KMS-11 (cell line): ENCODE results near the gene EFNB2.

Source experiments
- H2AFZ ChIP-seq: fragments of 200-600 bp; sonication (generic); 2 replicates; pipeline ENCODE4 v1.6.1; 2016; ENCODE audit warnings: antibody characterized with exemption, mixed run types, low read depth
- H3K27ac ChIP-seq: fragments of 200-600 bp; sonication (generic); 2 replicates; pipeline ENCODE4 v1.6.1; 2016; ENCODE audit warnings: mild to moderate bottlenecking, mixed run types
- H3K27me3 ChIP-seq: fragments of 200-600 bp; sonication (generic); 2 replicates; pipeline ENCODE4 v1.6.1; 2017; ENCODE audit warnings: mild to moderate bottlenecking, low read depth, mixed run types, moderate library complexity; ENCODE audit not compliant: insufficient read depth
- H3K36me3 ChIP-seq: fragments of 200-600 bp; sonication (generic); 2 replicates; pipeline ENCODE4 v1.6.1; 2017; ENCODE audit warnings: mild to moderate bottlenecking, mixed run types; ENCODE audit not compliant: insufficient read depth
- H3K4me1 ChIP-seq: fragments of 200-600 bp; sonication (generic); 2 replicates; pipeline ENCODE4 v1.6.1; 2016; ENCODE audit warnings: mild to moderate bottlenecking, low read depth, mixed run types; ENCODE audit not compliant: poor library complexity, severe bottlenecking
- H3K4me2 ChIP-seq: fragments of 200-600 bp; sonication (generic); 2 replicates; pipeline ENCODE4 v1.7.0; 2016; ENCODE audit warnings: mild to moderate bottlenecking, mixed run types
- H3K4me3 ChIP-seq: fragments of 200-600 bp; sonication (generic); IDR thresholded peaks from 2 replicates; pipeline ENCODE4 v1.6.1; 2017; ENCODE audit warnings: low read depth, low read length, mixed read lengths; ENCODE audit not compliant: insufficient read depth
- H3K79me2 ChIP-seq: fragments of 200-600 bp; sonication (generic); 2 replicates; pipeline ENCODE4 v1.6.1; 2016; ENCODE audit warnings: low read depth, mixed run types; ENCODE audit not compliant: insufficient read depth
- H3K9ac ChIP-seq: fragments of 200-600 bp; sonication (generic); 2 replicates; pipeline ENCODE4 v1.6.1; 2016; ENCODE audit warnings: mild to moderate bottlenecking, mixed run types
- H4K20me1 ChIP-seq: fragments of 200-600 bp; sonication (generic); 2 replicates; pipeline ENCODE4 v1.6.1; 2016; ENCODE audit warnings: mild to moderate bottlenecking, mixed run types; ENCODE audit not compliant: insufficient read depth
- CTCF ChIP-seq: fragments of 200-600 bp; sonication (generic); conservative IDR thresholded peaks from 2 replicates; pipeline ENCODE4 v1.6.1; 2017; ENCODE audit warnings: low read depth, mild to moderate bottlenecking, antibody characterized with exemption, low read length, moderate library complexity, mixed read lengths

EFNB2 gene

DNA sequence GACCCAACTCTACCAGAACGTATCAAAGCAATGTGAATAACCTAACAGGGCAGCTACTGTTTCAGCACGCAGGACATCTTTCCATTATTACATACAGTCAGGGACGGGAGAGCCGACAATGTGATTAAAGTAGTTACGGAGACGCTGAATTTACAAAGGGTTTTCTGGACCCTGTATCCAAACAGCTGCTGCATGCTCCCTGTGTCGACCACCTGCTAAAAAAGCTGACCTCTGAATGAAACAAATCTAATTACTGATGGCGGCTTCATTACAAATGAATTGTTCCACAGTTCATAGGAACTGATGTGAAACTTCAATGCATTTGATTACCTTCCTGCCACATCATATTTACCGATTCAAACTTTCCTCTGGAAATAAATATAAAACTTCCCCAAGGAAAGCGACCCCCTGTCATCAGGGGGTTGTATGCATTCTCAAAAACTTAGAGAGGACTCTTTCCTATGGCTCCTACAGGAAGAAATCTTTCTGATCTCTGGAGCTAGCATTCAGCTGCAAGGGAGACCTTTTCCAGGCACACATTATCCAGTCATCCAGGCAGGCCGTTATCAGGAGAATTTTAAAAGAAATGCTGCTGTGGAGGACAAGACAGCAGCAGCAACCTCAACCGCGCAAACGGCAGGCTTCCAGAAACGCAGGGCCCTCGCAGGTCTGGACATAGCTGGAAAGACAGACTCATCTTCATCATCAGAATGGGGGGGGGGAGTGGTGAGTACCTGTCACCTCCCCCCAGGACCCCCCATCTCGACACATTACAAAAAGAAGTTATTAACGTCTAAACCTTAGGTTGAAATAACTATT, 3.1 kb downstream of the EFNB2 start:
- Histone ChIP-seq H3K36me3 (no peaks in the 10 kb centered on the region), H3K4me3 (no peak overlapping the region), H3K9ac (no peak overlapping the region)

DNA sequence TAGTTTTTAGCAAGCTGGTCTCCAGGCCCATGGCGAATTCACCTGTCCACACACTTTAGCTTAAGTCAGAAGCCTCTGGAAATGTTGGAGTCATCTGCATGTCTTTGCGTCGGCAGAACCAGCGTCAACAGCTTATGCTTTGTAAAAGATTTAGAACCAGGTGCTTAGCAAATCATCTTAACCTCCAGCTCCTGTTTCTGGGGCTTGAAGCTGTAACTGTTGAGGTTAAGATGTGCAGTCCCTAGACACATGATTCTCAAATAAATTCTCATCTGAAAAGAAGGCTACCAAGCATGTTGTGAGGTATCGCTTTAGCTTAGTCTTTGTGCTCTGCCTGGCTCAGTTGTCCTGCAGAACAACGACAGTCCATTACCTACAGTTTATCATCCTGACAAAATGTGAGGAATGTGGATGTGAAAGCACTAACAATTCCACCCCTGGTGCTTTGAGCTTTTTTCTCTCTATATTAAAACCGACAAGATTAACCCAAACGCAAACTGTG, 4.4 kb downstream of the EFNB2 start:
- Histone ChIP-seq H2AFZ (no peak overlapping the region), H3K4me1 (no peaks in the 10 kb centered on the region), H3K27ac (no peak overlapping the region), H3K4me3 (no peak overlapping the region), H3K27me3 (no peaks in the 10 kb centered on the region), H3K4me2 (no peak overlapping the region), H4K20me1 (no peaks in the 10 kb centered on the region), H3K79me2 (no peaks in the 10 kb centered on the region), H3K36me3 (no peaks in the 10 kb centered on the region), H3K9ac (no peak overlapping the region)
- no peak for TF ChIP-seq CTCF

More for the DNA sequence above, 3.1 kb downstream of the EFNB2 start:
- no peaks in the 10 kb centered on the region for H3K4me1 ChIP-seq
- no peak overlapping the region for H3K4me2 ChIP-seq
- TF ChIP-seq CTCF, result no peak
- no peak overlapping the region for H2AFZ ChIP-seq
- no peaks in the 10 kb centered on the region for H3K79me2 ChIP-seq
- H3K27me3 ChIP-seq, result no peaks in the 10 kb centered on the region
- no peak overlapping the region for H3K27ac ChIP-seq
- H4K20me1 ChIP-seq, result no peaks in the 10 kb centered on the region

- H3K4me2 ChIP-seq, result no peak overlapping the region
- no peak overlapping the region for H3K27ac ChIP-seq
- H2AFZ ChIP-seq, result no peak overlapping the region
- no peaks in the 10 kb centered on the region for H3K27me3 ChIP-seq
- H3K9ac ChIP-seq, result no peak overlapping the region
- H3K4me1 ChIP-seq, result no peaks in the 10 kb centered on the region
- TF ChIP-seq CTCF, result no peak
- H3K4me3 ChIP-seq, result no peak overlapping the region
- no peaks in the 10 kb centered on the region for H3K36me3 ChIP-seq
- H4K20me1 ChIP-seq, result no peaks in the 10 kb centered on the region
- H3K79me2 ChIP-seq, result no peaks in the 10 kb centered on the region
Observed at GRCh38 chr13:106530171-106530851, 5.2 kb downstream of the EFNB2 start.

- Histone ChIP-seq H3K27ac (no peak overlapping the region), H3K36me3 (no peaks in the 10 kb centered on the region), H3K27me3 (no peaks in the 10 kb centered on the region), H3K4me2 (no peak overlapping the region), H2AFZ (no peak overlapping the region), H3K4me1 (no peaks in the 10 kb centered on the region), H3K79me2 (no peaks in the 10 kb centered on the region), H3K9ac (no peak overlapping the region), H4K20me1 (no peaks in the 10 kb centered on the region), H3K4me3 (no peak overlapping the region)
- no peak for TF ChIP-seq CTCF
Observed at GRCh38 chr13:106529415-106530170, 5.9 kb downstream of the EFNB2 start.
